NOMO-1 treated with dmso at 0.1 percent for 144 hours (cell line): Measurements from ENCODE around the gene EPAS1.
"Not testable (repeated sequence)": the region's sequence is repeated elsewhere in the genome, so short reads cannot be mapped to it uniquely, and the experiment has no call there.

Experiments
- DNase-seq: peaks from one replicate; lab custom pipeline; 2025; ENCODE audit not compliant: unreplicated experiment; lab: John Stamatoyannopoulos, UW

Gene EPAS1

GRCh38 chr2:46381871-46382270 lies 84.7 kb downstream of the EPAS1 start:
- DNase-seq: no peak

GRCh38 chr2:46382331-46383112 lies 85.3 kb downstream of the EPAS1 start:
- no peak for DNase-seq

GRCh38 chr2:46383113-46383395 lies 85.8 kb downstream of the EPAS1 start:
- DNase-seq: no peak

- DNase-seq: no peak
Measured at GRCh38 chr2:46383784-46384456, 86.7 kb downstream of the EPAS1 start.

- no peak for DNase-seq
Measured at GRCh38 chr2:46384457-46384815, 87.2 kb downstream of the EPAS1 start.

GRCh38 chr2:46385786-46386577 lies 88.8 kb downstream of the EPAS1 start:
- DNase-seq: peak; percentile 72

- DNase-seq: no peak
Measured at GRCh38 chr2:46386763-46387162, 89.6 kb downstream of the EPAS1 start.

GRCh38 chr2:46387292-46387691 lies 90.1 kb downstream of the EPAS1 start:
- no peak for DNase-seq

GRCh38 chr2:46387886-46388515 lies 90.8 kb downstream of the EPAS1 start:
- DNase-seq: no peak

- DNase-seq: no peak
Measured at GRCh38 chr2:46388881-46389280, 91.7 kb downstream of the EPAS1 start.

GRCh38 chr2:46389417-46389916 lies 92.3 kb downstream of the EPAS1 start:
- no peak for DNase-seq

GRCh38 chr2:46390036-46390435 lies 92.8 kb downstream of the EPAS1 start:
- DNase-seq: no peak

- no peak for DNase-seq
Measured at GRCh38 chr2:46390901-46391395, 93.7 kb downstream of the EPAS1 start.

GRCh38 chr2:46392561-46393346 lies 95.5 kb downstream of the EPAS1 start:
- no peak for DNase-seq

- DNase-seq: no peak
Measured at GRCh38 chr2:46393347-46393820, 96.2 kb downstream of the EPAS1 start.

- no peak for DNase-seq
Measured at GRCh38 chr2:46393865-46394264, 96.7 kb downstream of the EPAS1 start.

GRCh38 chr2:46394649-46395510 lies 97.7 kb downstream of the EPAS1 start:
- no peak for DNase-seq

GRCh38 chr2:46395730-46396129 lies 98.5 kb downstream of the EPAS1 start:
- DNase-seq: not testable (repeated sequence)

GRCh38 chr2:46400016-46400415 lies 102.8 kb downstream of the EPAS1 start:
- no peak for DNase-seq
